ENCODE data around the gene FAM177A1. TPM values are rescaled to one million over a fixed set of nuclear protein-coding genes. Genes with fewer than 3 reads are reported as not detected.

The FAM177A1 gene
- polyA plus RNA-seq, 1 donor from 2014 or later = 124 TPM

GRCh38 chr14:35117112-35117511 lies 71.0 kb downstream of the FAM177A1 start:
- H3K79me2 ChIP-seq (replicated peaks; ENCODE audit: insufficient read depth, low read length) = peaks cover 14% of the 10 kb centered on the region
- no peaks in the 10 kb centered on the region for H3F3A ChIP-seq (ENCODE audit: insufficient read depth, low read length, poor library complexity, severe bottlenecking)
- no peak overlapping the region for H2AFZ ChIP-seq (ENCODE audit: low read depth, low read length)
- H3K4me3 ChIP-seq (ENCODE audit: low read length) = no peak overlapping the region
- H3K27ac ChIP-seq (ENCODE audit: low read length) = no peak overlapping the region
- no peak overlapping the region for H3K9ac ChIP-seq (ENCODE audit: low read length)
- no peaks in the 10 kb centered on the region for H3K9me3 ChIP-seq (ENCODE audit: low read length)
- H4K20me1 ChIP-seq (ENCODE audit: insufficient read depth) = no peaks in the 10 kb centered on the region
- peaks cover 6% of the 10 kb centered on the region for H3K36me3 ChIP-seq (ENCODE audit: insufficient read depth, low read length)
- no peak for TF ChIP-seq EZH2 (IDR thresholded peaks at IDR 0.05; ENCODE audit: borderline replicate concordance, insufficient read depth, low read length, poor library complexity, severe bottlenecking)
- no peak for TF ChIP-seq TAF1 (IDR thresholded peaks at IDR 0.05; ENCODE audit: low read depth)
- TF ChIP-seq EP300 (conservative IDR thresholded peaks at IDR 0.05; ENCODE audit: poor library complexity, severe bottlenecking) = no peak
- TF ChIP-seq MXI1 (conservative IDR thresholded peaks at IDR 0.05; ENCODE audit: poor library complexity, severe bottlenecking) = no peak
- TF ChIP-seq, protein P1, sequence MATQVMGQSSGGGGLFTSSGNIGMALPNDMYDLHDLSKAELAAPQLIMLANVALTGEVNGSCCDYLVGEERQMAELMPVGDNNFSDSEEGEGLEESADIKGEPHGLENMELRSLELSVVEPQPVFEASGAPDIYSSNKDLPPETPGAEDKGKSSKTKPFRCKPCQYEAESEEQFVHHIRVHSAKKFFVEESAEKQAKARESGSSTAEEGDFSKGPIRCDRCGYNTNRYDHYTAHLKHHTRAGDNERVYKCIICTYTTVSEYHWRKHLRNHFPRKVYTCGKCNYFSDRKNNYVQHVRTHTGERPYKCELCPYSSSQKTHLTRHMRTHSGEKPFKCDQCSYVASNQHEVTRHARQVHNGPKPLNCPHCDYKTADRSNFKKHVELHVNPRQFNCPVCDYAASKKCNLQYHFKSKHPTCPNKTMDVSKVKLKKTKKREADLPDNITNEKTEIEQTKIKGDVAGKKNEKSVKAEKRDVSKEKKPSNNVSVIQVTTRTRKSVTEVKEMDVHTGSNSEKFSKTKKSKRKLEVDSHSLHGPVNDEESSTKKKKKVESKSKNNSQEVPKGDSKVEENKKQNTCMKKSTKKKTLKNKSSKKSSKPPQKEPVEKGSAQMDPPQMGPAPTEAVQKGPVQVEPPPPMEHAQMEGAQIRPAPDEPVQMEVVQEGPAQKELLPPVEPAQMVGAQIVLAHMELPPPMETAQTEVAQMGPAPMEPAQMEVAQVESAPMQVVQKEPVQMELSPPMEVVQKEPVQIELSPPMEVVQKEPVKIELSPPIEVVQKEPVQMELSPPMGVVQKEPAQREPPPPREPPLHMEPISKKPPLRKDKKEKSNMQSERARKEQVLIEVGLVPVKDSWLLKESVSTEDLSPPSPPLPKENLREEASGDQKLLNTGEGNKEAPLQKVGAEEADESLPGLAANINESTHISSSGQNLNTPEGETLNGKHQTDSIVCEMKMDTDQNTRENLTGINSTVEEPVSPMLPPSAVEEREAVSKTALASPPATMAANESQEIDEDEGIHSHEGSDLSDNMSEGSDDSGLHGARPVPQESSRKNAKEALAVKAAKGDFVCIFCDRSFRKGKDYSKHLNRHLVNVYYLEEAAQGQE (IDR thresholded peaks at IDR 0.05; ENCODE audit: borderline replicate concordance) = no peak
- no peak for TF ChIP-seq SMC3 (conservative IDR thresholded peaks at IDR 0.05; ENCODE audit: poor library complexity)
- no peak for TF ChIP-seq RAD21 (conservative IDR thresholded peaks at IDR 0.05)
- no peak for TF ChIP-seq POLR2AphosphoS5 (IDR thresholded peaks at IDR 0.05)
- TF ChIP-seq CTCF (IDR thresholded peaks at IDR 0.05; ENCODE audit: poor library complexity, severe bottlenecking) = no peak
- H3K4me2 ChIP-seq (ENCODE audit: low read length) = no peak overlapping the region
- H3K9me2 ChIP-seq (ENCODE audit: insufficient read depth, low read length) = no peaks in the 10 kb centered on the region
- no peaks in the 10 kb centered on the region for H3K27me3 ChIP-seq (ENCODE audit: insufficient read depth, low read depth, low read length)

DNA sequence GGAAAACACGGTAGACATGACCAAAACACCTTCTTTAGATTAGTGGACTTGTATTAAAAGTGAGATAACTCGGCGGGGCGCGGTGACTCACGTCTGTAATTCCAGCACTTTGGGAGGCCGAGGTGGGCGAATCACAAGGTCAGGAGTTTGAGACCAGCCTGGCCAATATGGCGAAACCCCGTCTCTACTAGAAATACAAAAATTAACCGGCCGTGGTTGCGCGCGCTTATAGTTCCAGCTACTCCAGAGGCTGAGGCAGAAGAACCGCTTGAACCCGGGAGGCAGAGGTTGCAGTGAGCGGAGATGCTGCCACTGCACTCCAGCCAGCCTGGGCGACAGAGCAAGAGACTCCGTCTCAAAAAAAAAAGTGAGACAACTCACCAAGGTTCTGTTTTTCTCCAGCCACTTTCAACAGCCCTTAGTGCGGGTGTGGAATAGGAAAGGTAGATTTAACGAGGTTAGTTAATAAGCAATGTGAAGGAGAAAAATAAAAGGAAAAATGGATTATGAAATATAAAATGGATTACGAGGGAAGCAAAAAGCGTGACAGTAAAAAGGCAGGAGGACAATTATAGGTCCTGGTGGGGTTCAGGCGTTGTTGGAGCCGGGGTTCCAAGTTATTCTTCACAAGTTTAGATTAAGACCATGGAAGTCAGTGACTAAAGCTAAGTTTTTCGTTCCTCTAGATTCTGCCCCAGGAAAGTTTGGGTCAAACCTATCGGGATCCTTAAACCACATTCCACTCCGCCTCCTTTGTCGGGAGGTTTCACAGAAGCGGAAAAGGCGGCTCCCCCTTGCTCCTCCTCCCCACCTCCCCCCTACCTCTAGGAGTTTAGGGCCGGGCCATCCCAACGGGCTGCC lies 75.2 kb downstream of the FAM177A1 start:
- no peaks in the 10 kb centered on the region for H3K9me2 ChIP-seq (ENCODE audit: insufficient read depth, low read length)
- peak overlapping the region; percentile 90 for H2AFZ ChIP-seq (ENCODE audit: low read depth, low read length)
- H3K36me3 ChIP-seq (ENCODE audit: insufficient read depth, low read length) = no peaks in the 10 kb centered on the region
- H4K20me1 ChIP-seq (ENCODE audit: insufficient read depth) = no peaks in the 10 kb centered on the region
- no peaks in the 10 kb centered on the region for H3K27me3 ChIP-seq (ENCODE audit: insufficient read depth, low read depth, low read length)
- no peaks in the 10 kb centered on the region for H3K9me3 ChIP-seq (ENCODE audit: low read length)
- peak overlapping the region; percentile 76 for H3K9ac ChIP-seq (ENCODE audit: low read length)
- H3K4me3 ChIP-seq (ENCODE audit: low read length) = peak overlapping the region; percentile 81
- peaks cover 25% of the 10 kb centered on the region for H3K79me2 ChIP-seq (replicated peaks; ENCODE audit: insufficient read depth, low read length)
- TF ChIP-seq POLR2AphosphoS5 (IDR thresholded peaks at IDR 0.05) (no peak), CTCF (IDR thresholded peaks at IDR 0.05; ENCODE audit: poor library complexity, severe bottlenecking) (no peak), MXI1 (conservative IDR thresholded peaks at IDR 0.05; ENCODE audit: poor library complexity, severe bottlenecking) (no peak), TAF1 (IDR thresholded peaks at IDR 0.05; ENCODE audit: low read depth) (no peak), EZH2 (IDR thresholded peaks at IDR 0.05; ENCODE audit: borderline replicate concordance, insufficient read depth, low read length, poor library complexity, severe bottlenecking) (no peak), RAD21 (conservative IDR thresholded peaks at IDR 0.05) (no peak), SMC3 (conservative IDR thresholded peaks at IDR 0.05; ENCODE audit: poor library complexity) (no peak)
- peak overlapping the region; percentile 85 for H3K27ac ChIP-seq (ENCODE audit: low read length)
- no peaks in the 10 kb centered on the region for H3F3A ChIP-seq (ENCODE audit: insufficient read depth, low read length, poor library complexity, severe bottlenecking)
- peak overlapping the region; percentile 86 for H3K4me2 ChIP-seq (ENCODE audit: low read length)

Measured in neural cell (in vitro differentiated cells).